Stimulated activated CD8-positive, alpha-beta memory T cell treated with anti-CD3 and anti-CD28 coated beads, Interleukin-15, amount 100 ng/mL, for 48 hours (primary cell): ENCODE data around the gene GDPD4.

ENCODE experiments used
- DNase-seq, 2 donors: peaks; one replicate each; pipeline ENCODE4 v3.0.0-alpha.2; 2020; ENCODE audit warnings: low read depth in 2 of 2

The GDPD4 gene

DNA sequence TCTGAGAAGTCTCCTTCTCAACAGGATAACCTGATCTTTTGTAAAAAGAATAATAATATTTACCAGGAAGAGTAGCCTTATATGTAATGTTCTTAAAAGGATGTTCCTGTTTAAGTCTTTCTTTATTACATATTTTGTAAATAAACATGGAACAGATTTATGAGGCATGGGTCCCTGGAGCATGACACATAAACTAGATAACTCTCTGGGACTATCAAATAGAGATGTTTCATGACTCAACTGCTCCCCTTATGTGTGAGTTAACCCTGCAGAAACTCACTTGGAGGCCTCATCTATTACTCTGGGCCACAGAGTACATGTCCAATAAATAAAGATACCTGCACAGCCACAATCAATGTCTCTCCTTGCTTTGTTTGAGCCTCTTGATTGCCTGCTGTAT lies 64.6 kb downstream of the GDPD4 start:
- DNase-seq: no peak

DNA sequence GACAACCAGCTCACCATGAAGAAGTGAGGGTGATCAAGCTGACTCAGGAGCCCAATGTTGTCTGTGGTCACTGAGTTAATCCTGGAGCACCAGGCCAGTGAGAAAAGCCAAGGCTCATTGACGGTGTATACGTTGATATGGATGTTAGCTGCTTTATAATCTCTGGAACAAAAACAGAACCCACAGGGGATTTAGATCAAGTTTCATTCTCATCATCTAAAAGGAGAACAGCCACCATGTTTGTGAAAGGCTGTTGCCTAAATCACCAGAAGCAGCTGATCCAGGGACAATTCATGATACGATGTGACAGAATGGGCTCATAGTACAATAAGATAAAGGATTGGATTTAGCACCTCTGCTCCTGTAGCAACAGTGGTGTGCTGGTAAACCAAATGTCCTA lies 68.5 kb downstream of the GDPD4 start:
- DNase-seq: no peak

- DNase-seq: no peak
Observed at GRCh38 chr11:77232242-77232641, 69.2 kb downstream of the GDPD4 start.

- DNase-seq: no peak
Observed at GRCh38 chr11:77231800-77232199, 69.7 kb downstream of the GDPD4 start.

GRCh38 chr11:77230878-77231605 lies 70.4 kb downstream of the GDPD4 start:
- DNase-seq: no peak

GRCh38 chr11:77223797-77224196 lies 77.7 kb downstream of the GDPD4 start:
- no peak for DNase-seq

DNA sequence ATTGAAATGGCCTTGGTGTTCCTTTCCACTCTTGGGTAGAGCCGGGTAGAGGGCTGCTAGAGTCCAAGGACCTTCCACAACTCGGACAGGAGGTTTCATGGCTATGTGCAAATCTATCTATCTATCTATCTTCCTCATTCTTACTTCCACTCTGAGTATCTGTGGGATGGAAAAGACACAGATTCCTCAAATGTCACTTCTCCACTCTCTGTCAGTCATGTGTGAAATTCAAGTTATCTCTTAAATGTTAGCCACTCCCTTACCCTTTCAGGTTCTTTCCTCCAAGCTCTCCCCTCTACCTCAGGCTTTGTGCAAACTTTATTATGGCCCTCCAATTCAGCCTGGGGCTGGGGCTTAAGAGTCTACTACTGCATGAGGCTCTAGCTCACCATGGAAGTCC lies 84.3 kb downstream of the GDPD4 start:
- no peak for DNase-seq

- DNase-seq: no peak
Observed at GRCh38 chr11:77215106-77215505, 86.4 kb downstream of the GDPD4 start.

DNA sequence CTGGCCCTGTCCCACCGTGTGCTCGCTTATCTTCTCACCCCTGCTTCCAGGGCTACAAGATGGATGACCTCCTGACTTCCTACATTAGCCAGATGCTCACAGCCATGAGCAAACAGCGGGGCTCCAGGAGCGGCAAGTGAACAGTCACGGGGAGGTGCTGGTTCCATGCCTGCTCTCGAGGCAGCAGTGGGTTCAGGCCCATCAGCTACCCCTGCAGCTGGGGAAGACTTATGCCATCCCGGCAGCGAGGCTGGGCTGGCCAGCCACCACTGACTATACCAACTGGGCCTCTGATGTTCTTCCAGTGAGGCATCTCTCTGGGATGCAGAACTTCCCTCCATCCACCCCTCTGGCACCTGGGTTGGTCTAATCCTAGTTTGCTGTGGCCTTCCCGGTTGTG lies 86.9 kb downstream of the GDPD4 start:
- DNase-seq: no peak

DNA sequence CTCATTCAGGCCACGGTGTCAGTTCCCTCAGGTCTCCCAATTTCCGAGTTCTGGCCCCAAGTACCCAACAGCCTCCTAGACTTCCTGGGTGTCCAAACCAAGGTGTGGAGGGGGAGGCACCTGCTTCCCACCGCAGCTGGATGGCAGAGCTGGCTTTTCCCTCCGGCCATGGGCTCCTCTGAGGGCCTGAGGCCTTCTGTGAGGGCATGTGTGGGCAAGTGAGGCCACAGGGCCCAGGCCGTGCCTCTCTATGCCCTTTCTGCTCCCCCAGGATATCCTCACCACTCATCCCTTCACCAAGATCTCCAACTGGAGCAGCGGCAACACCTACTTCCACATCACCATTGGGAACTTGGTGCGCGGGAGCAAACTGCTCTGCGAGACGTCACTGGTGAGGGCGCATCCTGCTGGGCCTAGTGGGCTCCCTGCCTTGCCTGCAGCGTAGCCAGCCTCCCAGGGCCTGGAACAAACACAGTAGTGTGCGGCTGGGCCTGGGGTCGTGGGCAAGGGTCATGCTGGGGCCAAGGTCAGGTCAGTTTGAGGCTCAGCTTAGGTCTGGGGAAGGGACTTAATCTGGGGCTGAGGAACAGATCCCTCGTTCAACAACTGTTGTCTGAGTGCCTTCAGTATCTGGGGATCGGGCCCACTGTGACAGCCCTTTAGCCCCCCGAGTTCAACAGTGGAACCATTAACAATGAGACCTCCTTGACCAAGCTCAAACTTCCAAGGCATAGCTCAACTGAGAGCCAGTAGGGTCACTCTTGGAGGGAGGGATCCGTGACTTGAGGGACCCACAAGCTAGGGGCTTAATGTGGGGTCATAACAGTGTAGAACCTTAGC lies 87.7 kb downstream of the GDPD4 start:
- no peak for DNase-seq

DNA sequence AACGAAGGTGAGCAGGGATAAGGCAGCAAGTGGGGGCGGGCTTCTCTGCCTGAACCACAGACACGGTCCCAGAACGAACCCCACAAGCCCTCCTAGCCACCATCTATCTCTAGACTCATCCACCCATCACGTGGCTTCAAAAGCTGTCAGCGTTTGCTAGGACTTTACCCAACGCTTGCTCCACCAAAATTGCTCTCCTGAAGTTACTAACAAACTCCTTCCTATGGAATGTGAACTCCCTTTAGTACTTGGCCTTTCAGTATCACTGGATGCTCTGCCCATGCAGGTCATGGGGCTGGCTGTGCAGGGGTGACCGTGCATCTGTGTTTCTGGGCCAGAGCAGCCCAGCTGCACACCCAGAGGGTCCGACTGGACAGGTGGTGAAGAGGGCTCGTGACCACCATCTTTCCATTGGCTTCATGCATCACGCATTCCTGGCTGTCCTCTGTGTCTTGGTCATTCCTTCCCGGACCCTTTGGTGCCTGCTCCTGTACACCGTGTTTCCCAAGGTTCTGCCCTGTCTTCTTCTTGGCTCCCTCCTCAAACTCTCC lies 88.4 kb downstream of the GDPD4 start:
- DNase-seq: no peak

DNA sequence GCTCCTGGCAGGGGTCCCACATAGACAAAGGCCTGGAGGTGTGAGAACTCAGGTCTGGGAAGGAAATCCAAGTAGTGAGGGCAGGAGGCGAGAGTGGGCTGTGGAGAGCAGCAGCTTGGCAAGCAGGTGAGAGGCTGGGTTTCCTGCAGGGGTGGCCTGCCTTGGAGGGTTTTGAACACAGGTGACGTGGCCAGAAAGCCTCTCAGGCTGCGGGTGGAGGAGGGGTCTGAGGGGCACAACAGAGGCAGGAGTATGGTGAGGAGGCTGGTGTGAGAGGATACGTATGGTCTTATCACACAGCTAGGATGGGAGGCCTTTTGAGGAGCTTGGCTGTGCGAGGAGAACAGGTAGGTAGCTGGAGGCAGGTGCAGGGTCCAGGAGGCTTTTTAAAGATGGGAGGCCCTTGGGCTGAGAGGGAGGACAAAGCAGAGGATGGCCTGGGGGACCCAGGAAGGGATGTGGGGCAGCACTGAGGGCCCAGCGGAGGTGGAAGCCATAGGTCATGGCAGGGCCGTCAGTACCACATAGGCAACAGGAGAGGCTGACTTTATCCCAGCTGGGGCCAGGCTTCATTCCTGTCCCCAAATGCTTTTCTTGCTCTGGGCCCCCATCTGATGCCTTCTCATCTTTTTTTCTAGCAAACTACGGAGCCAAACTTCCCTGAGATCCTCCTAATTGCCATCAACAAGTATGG lies 89.0 kb downstream of the GDPD4 start:
- DNase-seq: no peak

- DNase-seq: no peak
Observed at GRCh38 chr11:77211594-77212251, 89.8 kb downstream of the GDPD4 start.

GRCh38 chr11:77211040-77211451 lies 90.4 kb downstream of the GDPD4 start:
- no peak for DNase-seq

DNA sequence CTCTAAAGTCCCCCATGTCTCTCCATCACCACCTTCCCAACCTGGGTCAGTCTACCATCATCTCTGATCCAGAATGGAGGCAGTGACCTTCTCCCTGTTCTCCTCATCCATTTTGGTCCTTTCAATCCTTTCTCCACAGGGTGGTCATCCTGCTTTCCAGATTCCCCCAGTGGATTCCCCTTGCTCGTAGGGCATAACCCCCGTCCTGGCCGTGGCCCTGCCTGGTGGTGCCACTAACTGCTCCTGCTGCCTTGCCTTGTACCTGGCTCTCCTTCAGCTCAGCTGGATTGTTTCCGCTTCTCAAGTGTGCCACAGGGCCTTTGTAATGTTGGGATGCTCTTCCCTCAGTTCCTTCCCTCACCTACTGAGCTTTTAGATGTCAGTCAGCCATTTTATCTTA lies 91.8 kb downstream of the GDPD4 start:
- DNase-seq: no peak

DNA sequence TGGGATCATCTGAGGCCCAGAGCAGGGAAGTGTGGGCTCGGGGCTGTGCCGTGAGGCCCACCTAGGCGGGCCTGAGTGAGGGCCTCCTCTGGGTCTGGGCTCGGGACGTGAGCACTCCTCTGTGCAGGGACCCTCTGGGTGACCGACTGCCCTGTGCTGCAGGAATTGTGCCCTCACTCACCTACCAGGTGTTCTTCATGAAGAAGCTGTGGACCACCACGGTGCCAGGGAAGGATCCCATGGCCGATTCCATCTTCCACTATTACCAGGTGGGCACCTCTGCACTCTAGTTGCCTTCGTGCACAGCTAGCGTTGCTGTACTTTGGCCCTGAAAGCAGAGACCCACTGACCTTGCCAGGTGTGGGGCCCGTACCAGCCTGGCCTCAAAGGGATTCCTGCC lies 93.0 kb downstream of the GDPD4 start:
- DNase-seq: no peak

DNA sequence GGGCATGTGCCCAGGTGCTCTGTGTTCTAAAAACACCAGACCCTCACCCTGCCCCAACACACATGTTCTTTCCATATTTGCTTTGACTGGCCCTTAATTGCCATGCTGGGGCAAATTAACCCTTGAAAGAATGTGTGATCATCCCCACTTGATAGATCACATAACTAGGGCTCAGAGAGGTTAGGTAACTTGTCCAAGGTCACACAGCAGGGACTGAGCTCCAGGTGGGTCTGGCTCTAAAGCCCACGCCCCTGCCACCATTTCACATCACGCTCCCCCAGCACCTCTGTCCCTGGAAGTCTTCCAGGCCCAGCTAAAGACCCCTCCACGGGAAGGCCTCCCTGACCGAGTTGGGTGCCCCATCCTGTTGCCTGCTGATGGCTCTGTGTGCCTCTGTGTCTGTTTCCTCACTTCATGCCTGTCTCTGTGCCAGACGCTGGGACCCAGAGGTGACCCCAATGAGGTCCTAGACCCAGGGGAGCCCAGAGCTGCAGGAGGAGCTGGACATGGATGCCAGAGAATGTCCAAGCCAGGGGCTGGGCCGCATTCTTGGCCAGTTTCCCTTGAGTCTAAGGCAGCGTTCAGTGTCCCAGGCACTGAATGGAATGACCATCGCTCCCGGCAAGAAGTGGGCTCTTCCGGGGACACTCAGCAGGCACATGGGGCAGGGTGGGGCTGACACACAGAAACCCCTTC lies 93.7 kb downstream of the GDPD4 start:
- DNase-seq: no peak

GRCh38 chr11:77207019-77207485 lies 94.4 kb downstream of the GDPD4 start:
- DNase-seq: no peak

DNA sequence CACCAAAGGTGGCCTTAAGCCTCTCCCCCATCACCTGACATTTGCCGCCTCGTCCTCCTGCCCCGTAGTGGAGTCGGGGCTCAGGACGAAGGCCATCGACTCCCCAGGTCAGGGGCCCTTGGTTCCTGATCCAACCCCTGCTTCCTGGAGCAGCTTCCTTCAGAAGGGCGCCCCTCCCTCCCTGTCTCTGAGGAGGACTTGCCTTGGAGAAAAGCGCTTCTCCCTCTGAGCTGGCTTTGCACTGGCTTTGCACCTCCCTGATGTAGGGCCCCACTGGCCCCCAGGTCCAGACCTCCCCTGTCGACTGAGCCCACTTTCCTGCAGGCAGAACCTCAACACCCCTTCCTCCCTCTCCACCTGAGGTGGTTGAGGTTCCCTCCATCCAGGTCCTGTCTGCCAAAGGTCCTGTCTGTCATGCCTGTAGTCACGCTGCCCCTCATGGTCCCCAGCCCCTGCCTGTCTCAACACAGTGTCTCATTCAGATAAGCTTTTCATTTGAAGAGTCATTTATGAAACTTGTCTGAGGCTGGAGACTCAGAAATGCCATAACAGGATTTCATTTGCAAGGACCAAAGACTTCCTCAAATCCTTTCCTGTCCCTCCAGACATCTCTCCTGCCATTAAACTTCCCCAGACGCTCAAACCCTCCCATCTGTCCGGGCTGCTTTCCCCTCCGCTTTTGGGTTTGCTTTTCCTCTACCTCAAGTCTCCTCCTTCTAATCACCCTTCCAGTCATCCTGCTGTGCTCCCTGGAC lies 95.0 kb downstream of the GDPD4 start:
- no peak for DNase-seq
